GM19025 (cell line): ENCODE data around the gene F8A3.
"Not testable (repeated sequence)": the region's sequence is repeated elsewhere in the genome, so short reads cannot be mapped to it uniquely, and the experiment has no call there.

Experiments
- ATAC-seq: cut with Tn5 transposase; IDR thresholded peaks from one replicate; pipeline ENCODE4 v1.9.1; 2021; ENCODE audit warnings: mild to moderate bottlenecking, low read depth, moderate library complexity; ENCODE audit not compliant: unreplicated experiment

F8A3 gene

DNA sequence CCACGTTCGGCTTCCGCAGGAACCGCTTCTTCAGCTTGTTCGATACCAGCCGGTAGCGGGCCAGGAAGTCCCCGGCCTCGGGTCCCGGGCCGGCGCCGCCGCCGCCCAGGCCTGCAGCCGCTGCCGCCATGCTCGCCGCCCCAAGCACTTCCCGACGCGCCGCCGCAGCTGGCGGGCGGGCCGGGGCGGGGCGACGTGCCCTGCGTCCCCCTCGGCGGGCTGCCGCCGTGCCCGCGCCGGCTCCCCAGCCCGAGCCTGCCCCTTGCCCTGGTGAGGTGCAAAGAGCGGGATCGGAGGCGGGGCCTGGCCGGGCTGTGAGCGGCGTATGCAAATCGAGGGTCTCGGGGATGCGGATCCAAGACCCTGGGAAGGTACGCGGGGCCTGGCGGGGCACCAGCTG, at the start of gene F8A3:
Gene F8A3 (minus strand): TSS at position 150 of the 400 bp plus-strand sequence. CDS start 20 bp downstream, at position 130.
- ATAC-seq: peak; percentile 75

DNA sequence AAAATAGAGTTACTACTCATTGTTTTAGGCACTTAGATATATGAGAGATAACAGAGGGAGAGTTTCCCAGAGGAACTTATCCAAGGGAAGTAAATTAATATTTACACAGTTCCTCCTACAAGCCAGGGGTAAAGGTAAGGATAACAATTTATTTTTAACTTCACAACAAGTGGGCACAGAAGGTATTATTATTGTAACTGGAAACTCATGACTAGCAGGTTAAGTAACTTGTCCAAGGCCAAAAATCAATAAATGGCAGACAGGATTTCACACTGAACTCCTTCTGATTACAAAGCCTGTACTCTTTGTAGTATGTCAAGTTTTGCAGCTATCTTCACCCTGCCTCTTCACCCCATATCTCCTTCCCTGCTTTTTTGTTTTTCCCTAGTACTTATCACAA, 46.9 kb upstream of the F8A3 start:
- ATAC-seq: no peak

DNA sequence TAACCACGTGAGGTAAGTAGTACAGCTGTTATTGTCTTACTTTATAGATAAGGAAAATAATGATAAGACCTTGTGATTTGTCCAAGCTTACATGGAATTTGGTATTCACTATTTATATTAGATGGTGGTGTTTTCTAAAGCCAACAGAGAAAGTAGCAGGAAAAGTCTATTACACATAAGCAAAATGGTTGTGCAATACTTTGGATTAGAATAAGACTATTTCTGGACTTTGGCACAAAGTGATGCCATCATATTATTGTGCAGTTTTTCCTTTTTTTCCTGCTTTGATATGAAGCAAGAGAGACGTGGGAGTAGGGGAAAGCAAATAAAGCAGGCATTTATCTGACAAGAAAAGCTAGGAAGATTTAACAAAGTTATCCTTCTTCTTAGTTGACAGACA, 36.7 kb upstream of the F8A3 start:
- ATAC-seq: not testable (repeated sequence)

DNA sequence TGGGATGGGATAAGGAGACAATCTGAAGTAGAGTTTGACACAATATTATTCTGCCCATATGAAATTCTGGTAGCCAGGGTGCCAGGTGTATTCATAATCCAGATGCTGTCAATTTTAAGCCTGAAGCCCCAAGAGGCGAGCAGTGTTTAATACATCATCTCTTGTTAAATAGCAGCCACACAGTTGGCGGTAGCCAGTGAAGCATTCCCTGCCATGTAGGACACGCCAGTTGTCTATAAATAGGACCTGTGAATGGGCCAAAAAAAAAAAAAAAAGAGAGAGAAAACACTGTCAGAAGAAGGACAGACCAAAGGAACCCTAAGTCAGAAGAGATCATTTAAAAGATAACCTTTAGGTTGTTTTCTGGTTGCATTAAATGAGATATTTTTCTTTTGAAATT, 33.0 kb upstream of the F8A3 start:
- ATAC-seq: not testable (repeated sequence)

DNA sequence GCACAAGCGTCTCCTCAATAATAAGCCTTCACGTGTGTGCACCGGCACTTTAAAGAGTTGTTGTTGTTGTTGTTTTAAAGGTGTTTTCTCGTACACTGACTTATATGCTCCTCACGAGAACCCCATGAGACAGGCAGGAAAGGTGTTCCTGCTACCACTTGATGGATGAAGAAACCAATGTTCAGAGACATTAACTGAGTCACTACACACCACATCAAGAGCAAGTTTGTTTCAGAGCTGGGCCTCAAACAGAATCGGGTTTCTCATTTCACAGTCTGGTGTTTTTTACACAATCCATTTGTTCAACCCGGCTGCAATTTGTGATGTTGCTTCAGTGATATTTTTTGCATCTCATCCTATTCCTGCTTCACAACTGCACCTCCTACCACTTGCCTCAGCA, 18.7 kb upstream of the F8A3 start:
- not testable (repeated sequence) for ATAC-seq

DNA sequence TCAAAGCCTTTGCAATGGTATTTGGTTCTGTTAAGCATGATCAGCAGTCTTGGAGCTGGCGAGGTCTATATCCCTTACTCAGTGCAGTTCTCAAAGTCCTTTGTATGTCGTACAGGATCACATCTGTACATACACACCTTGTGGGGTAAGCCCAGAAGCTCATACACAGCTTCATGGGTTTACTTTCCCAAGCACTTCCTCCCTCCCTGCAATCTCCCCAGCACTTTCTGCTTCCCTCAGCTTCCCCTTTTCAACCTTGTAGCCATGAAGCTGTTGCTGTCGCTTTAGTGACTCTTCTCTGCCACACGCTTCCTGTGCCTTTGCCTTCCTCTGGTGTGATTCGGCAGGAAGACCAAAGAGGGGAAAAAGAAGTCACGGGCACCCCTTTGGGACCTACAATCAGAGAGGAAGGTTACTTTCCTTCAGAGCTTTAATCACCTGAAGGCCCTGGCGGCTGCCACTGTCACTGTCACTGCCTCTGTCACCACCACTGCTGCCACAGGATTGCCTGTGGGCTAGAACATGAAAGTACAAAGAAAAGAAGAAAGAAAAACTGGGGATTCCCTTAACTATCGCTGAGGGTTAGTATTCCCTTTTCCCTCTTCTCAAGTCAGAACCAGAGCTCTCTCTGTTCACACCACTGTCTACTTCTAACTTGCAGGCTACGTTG, 8.0 kb upstream of the F8A3 start:
- peak; percentile 63 for ATAC-seq

DNA sequence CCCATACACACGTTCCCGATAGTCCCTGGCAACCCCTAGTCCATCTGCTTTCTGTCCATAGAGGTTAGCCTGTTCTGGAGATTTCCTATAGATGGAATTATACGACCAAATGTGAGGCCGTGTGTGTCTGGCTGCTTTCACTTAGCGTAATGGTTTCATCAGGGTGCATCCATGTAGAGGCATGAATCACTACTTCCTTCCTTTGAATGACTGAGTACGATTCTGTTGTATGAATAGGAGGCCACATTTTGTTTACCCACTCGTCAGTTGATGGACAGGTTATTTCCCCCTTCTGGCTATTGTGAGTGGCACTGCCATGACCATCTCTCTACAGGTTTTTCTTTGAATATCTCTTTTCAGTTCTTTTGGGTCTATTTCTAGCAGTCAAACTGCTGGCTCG, 2.1 kb upstream of the F8A3 start:
- ATAC-seq: not testable (repeated sequence)

DNA sequence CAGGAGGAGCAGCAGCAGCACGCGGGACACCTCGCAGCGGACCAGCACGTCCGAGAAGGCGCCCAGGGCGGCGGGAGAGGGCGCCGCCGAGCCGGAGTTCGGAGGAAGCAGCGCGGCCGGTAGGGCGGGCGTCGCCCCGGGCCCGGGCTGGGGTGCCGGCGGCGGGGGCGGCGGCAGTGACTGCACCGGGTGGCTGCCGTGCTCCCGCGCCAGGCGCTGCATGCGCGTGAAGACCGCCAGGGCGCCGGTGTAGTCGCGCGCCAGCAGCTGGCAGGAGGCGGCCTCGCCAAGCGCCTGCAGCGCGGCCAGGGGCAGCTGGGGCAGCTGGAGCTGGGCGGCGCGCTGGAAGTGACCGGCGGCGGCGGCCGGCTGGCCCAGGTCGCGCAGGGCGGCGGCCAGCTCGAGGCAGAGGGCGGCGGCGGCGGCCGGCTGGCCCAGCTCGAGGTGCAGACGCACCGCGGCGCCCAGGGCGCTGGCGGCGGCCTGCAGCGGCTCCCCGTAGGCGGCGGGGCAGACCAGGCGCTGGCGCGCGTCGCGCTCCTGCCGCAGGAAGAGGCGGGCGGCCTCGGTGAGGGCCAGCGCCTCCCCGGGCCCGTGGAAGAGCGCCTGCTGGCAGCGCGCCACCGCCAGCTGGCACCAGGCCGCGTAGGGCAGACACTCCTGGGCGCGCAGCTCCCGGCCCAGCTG, 516 bp downstream of the F8A3 start:
- ATAC-seq: peak; percentile 67

DNA sequence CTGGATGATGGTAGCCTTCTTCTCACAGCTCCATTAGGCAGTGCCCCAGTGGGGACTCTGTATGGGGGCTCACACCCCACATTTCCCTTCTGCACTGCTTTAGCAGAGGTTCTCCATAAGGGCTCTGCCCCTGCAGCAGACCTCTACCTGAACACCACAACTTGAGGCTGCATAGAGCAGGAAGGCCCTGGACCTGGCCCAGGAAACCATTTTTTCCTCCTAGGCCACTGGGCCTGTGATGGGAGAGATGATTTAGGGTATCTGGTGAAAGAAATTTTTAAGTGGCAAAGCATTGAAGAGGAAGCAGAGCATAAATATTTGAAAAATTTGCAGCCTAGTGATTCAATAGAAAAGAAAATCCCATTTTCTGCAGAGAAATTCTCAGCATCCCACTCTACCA, 17.3 kb downstream of the F8A3 start:
- no peak for ATAC-seq

DNA sequence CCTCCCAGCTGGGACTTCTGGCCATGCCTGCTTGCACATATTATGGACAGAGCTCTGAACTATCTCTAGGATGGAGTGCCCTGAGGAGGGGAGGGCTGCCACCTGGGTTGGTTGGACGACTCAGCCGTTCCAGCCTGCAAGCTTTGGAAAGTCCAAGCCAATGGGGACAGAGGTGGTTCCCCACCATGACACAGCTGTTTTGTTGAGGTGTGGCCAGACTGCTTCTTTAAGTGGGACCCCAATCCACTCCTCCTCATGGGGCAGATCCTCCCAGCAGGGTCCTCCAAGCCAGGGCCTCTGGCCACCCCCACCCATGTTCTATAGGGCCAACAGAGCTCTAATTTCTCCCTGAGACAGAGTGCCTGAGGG, 22.7 kb downstream of the F8A3 start:
- ATAC-seq: no peak

DNA sequence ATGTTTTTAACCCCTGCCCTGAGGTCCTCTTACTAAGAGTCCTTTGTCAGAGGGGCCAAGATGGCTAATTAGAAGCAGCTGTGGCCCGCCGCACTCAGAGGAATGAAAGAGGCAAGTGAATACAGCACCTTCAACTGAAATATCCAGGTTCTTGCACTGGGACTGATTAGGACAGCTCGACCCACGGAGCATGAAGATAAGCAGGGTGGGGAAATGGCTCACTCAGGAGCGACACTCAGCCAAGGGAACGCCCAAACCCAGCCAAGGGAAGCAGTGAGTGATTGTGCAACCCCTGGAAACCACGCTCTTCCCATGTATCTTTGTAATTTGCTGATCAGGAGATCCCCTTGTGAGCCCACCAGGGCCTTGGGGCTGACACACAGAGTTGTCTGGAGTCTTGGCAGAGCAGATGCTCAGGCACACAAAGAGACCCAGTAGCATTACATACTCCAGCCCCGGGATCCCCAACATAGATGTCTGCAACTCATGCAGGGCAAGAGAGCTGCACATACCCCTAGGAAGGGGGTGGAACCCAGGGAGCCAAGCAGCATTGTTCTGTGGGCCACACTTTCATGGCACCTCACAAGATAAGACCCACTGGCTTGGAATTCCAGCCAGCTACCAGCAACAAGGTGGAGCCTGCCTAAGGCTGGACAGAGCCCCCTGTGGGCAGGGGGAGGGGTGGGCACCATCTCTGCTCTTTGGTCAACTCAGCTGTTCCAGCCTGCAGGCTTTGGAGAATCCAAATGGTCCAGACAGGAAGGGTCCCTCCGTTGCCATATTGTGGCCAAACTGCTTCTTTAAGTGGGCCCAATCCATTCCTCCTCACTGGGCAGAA, 23.3 kb downstream of the F8A3 start:
- ATAC-seq: no peak

DNA sequence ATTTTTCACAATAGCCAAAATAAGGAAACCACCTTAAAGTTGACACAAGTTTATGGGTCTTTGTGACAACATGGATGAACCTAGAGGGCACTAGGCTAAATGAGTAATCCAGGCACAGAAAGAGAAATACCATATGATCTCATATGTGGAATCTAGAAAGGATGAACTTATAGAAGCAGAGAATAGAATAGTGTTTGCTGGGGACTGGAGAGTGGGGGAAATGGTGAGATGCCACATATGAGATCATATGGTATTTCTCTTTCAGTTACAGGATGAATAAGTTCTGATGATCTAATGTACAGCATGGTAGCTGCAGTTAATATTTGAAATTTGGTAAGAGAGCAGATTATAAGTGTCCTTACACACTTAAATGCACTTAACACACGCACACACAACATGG, 40.7 kb downstream of the F8A3 start:
- no peak for ATAC-seq
